HL-60 (cell line): Measurements from ENCODE around the gene AIRE.
A peak's percentile ranks its signal among the peaks of the same experiment; 100 is the strongest.

Source experiments
- GABPA ChIP-seq: IDR thresholded peaks from 2 replicates; pipeline ENCODE4 v1.6.1; 2012; ENCODE audit warnings: low read depth
- POLR2AphosphoS5 ChIP-seq: IDR thresholded peaks from 2 replicates; pipeline ENCODE4 v1.6.1; 2012; ENCODE audit warnings: low read depth
- TF ChIP-seq, protein P1 (sequence below): IDR thresholded peaks from 2 replicates; pipeline ENCODE4 v1.6.1; 2012; ENCODE audit warnings: low read depth; ENCODE audit not compliant: insufficient replicate concordance
- TF ChIP-seq, protein P2 (sequence below): IDR thresholded peaks from one replicate; pipeline ENCODE4 v1.5.1; 2011; ENCODE audit warnings: low read length, control low read depth, inconsistent platforms; ENCODE audit not compliant: insufficient read depth

DNA sequence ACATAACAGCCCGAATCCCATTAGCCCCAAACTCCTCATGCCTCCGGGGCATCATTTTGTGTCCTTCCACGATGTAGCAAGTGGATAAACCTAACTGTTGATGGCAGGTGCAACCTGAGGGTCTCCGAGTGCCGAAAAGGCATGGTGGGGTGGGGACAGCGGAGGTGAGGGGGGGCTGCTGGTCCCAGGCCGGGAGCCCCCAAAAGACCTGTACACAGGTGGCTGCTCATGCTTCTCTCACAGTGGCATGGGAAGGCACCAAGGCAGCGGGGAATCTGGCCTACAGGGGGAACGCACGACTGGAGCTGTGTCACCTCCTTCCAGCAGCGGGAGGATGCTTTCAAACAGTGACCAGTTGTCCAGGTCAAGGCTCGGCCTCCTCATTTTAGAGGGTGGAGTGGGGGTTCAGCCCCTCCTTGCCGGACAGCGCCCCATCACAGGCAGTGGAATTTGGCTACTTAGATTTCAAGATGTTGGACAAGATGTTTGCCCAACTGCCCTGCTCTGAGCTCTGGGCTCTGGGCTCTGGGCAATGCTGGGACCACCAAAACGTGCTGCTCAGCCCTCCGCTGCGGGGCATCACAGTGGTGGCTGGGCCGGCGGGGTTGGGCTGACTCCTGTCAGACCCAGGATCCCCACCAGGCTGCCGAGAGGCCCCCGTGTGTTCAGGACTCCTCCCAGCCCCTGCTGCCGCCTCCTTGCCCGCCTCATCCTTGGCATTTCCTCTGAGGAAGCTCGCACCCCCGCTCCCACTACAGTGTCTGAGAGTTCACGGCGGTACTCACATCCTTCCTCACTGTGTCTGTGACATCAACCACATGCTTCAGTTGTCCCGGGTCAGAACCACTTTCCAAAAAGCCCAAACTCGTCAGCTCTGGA lies 31.6 kb upstream of the AIRE start:
- no peak for TF ChIP-seq POLR2AphosphoS5
- TF ChIP-seq, protein P1, sequence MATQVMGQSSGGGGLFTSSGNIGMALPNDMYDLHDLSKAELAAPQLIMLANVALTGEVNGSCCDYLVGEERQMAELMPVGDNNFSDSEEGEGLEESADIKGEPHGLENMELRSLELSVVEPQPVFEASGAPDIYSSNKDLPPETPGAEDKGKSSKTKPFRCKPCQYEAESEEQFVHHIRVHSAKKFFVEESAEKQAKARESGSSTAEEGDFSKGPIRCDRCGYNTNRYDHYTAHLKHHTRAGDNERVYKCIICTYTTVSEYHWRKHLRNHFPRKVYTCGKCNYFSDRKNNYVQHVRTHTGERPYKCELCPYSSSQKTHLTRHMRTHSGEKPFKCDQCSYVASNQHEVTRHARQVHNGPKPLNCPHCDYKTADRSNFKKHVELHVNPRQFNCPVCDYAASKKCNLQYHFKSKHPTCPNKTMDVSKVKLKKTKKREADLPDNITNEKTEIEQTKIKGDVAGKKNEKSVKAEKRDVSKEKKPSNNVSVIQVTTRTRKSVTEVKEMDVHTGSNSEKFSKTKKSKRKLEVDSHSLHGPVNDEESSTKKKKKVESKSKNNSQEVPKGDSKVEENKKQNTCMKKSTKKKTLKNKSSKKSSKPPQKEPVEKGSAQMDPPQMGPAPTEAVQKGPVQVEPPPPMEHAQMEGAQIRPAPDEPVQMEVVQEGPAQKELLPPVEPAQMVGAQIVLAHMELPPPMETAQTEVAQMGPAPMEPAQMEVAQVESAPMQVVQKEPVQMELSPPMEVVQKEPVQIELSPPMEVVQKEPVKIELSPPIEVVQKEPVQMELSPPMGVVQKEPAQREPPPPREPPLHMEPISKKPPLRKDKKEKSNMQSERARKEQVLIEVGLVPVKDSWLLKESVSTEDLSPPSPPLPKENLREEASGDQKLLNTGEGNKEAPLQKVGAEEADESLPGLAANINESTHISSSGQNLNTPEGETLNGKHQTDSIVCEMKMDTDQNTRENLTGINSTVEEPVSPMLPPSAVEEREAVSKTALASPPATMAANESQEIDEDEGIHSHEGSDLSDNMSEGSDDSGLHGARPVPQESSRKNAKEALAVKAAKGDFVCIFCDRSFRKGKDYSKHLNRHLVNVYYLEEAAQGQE, result peak; percentile 24
- TF ChIP-seq, protein P2, sequence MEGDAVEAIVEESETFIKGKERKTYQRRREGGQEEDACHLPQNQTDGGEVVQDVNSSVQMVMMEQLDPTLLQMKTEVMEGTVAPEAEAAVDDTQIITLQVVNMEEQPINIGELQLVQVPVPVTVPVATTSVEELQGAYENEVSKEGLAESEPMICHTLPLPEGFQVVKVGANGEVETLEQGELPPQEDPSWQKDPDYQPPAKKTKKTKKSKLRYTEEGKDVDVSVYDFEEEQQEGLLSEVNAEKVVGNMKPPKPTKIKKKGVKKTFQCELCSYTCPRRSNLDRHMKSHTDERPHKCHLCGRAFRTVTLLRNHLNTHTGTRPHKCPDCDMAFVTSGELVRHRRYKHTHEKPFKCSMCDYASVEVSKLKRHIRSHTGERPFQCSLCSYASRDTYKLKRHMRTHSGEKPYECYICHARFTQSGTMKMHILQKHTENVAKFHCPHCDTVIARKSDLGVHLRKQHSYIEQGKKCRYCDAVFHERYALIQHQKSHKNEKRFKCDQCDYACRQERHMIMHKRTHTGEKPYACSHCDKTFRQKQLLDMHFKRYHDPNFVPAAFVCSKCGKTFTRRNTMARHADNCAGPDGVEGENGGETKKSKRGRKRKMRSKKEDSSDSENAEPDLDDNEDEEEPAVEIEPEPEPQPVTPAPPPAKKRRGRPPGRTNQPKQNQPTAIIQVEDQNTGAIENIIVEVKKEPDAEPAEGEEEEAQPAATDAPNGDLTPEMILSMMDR, result no peak
- TF ChIP-seq GABPA, result no peak
